Esophagus squamous epithelium (tissue), 5 donors: ENCODE results near the gene LRRC74A. TPM values are rescaled to one million over a fixed set of nuclear protein-coding genes. Genes with fewer than 3 reads are reported as not detected.
A peak's percentile ranks its signal among the peaks of the same experiment; 100 is the strongest.

Source experiments
- DNase-seq: peaks from one replicate; lab custom pipeline; 2025; lab: John Stamatoyannopoulos, UW
- H3K27ac ChIP-seq, 4 donors: fragments of 200-600 bp; sonication (generic); one replicate each; pipeline ENCODE4 v1.5.1; 2016 to 2019; ENCODE audit warnings: mild to moderate bottlenecking in 1 of 4
- H3K27me3 ChIP-seq, 4 donors: fragments of 200-600 bp; sonication (generic); 1 replicate in 3 of 4; 2 replicates in 1 of 4; pipeline versions ENCODE4 v1.5.1 to v1.6.0; 2017 to 2021; ENCODE audit warnings: antibody characterized with exemption in 1 of 4
- H3K36me3 ChIP-seq, 3 donors: fragments of 200-600 bp; sonication (generic); one replicate each; pipeline ENCODE4 v1.5.1; 2016 to 2019
- H3K4me1 ChIP-seq, 3 donors: fragments of 200-600 bp; sonication (generic); one replicate each; pipeline ENCODE4 v1.5.1; 2017 to 2019
- H3K4me3 ChIP-seq, 4 donors: fragments of 200-600 bp; sonication (generic); 1 replicate in 3 of 4; 2 replicates in 1 of 4; pipeline ENCODE4 v1.5.1; 2016 to 2019; ENCODE audit warnings: mild to moderate bottlenecking in 2 of 4, moderate library complexity in 1 of 4
- H3K9me3 ChIP-seq, 3 donors: fragments of 200-600 bp; sonication (generic); one replicate each; pipeline ENCODE4 v1.5.1; 2016 to 2019
- POLR2A ChIP-seq, 4 donors: fragments of 450-650 bp; IDR thresholded peaks; one replicate each; pipeline ENCODE4 v1.6.1; 2017; ENCODE audit warnings: antibody characterized with exemption in 4 of 4, mild to moderate bottlenecking in 4 of 4, moderate library complexity in 3 of 4
- WGBS, 2 donors: methylation state at CpG; one replicate each; pipeline ENCODE4 v1.1.5; 2018; 5-methylcytosine and 5-hydroxymethylcytosine counted together
- intact Hi-C: fragments of 100-400 bp; cut with DNase I; formaldehyde crosslinking; loops from one replicate; pipeline ENCODE4 v1.15.0; 2022
- total RNA-seq, 4 donors: library from RNA; depleted of rRNA; stranded (reverse); fragments of >200 nt; gene quantifications; one replicate each; pipeline ENCODE4 v1.1.0, GENCODE V29; 2016
- TF ChIP-seq, protein P1 (sequence below), 6 experiments: fragments of 450-650 bp in 4 of 6; fragments of 200-600 bp in 2 of 6; sonication (generic) in 2 of 6; IDR thresholded peaks; one replicate each; pipeline ENCODE4 v1.5.1; 2016 to 2019; ENCODE audit warnings: antibody characterized with exemption in 6 of 6, mild to moderate bottlenecking in 4 of 6, moderate library complexity in 4 of 6
- donor health status: DM: yes; HTN: yes; CAD: no.

Gene LRRC74A
- total RNA-seq, 4 donors from 2014 or later, result not detected

DNA sequence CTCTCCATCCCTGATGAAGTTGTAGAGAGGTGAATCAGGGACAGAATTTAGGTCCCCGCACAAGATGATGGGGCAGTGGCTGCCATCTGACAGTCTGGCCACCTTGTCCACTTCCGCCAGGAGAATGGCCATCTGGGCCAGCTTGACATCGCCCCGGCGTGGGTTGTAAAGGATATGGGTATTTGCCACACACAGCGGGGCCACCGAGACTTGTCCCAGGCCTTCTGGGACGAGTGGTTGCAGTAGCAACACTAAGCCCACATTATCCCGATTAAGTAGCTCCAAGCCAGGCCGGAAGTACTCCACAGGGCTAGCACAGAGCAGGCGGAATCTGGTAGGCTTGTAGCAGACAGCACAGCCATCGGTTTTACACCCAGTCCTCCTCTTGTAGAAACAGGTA is 19.8 kb upstream of the LRRC74A start:
- 85 to 100% methylated on average over 2 to 11 of the region's 12 CpGs for WGBS, 2 donors

DNA sequence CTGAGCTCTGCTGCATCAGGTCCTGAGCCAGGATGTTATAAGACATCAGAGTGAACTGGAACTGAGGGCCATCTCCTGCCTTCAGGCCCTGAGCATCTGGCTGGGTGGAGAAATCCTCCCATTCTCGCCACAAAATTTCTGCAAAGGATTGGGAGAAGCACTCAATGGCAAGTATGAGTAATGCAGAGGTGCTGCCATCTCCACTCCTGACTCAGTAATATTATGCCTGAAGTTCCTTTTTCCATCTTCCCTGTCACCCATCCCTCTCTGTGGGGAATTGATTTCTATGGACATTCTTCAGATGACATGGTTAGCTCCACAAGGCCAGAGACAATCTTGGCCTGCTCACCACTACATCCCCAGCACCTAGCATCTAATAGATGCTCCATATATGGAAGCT is 18.2 kb upstream of the LRRC74A start:
- intact Hi-C loops, result no loop called here
- H3K4me3 ChIP-seq, result no peak overlapping the region
- TF ChIP-seq, protein P1, sequence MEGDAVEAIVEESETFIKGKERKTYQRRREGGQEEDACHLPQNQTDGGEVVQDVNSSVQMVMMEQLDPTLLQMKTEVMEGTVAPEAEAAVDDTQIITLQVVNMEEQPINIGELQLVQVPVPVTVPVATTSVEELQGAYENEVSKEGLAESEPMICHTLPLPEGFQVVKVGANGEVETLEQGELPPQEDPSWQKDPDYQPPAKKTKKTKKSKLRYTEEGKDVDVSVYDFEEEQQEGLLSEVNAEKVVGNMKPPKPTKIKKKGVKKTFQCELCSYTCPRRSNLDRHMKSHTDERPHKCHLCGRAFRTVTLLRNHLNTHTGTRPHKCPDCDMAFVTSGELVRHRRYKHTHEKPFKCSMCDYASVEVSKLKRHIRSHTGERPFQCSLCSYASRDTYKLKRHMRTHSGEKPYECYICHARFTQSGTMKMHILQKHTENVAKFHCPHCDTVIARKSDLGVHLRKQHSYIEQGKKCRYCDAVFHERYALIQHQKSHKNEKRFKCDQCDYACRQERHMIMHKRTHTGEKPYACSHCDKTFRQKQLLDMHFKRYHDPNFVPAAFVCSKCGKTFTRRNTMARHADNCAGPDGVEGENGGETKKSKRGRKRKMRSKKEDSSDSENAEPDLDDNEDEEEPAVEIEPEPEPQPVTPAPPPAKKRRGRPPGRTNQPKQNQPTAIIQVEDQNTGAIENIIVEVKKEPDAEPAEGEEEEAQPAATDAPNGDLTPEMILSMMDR (IDR thresholded peaks at IDR 0.05), result no peak
- H3K36me3 ChIP-seq, result peaks cover 12 to 64% (median 17%) of the 10 kb centered on the region in 3 donors
- H3K9me3 ChIP-seq, result no peaks in the 10 kb centered on the region
- no peak overlapping the region for H3K27ac ChIP-seq
- DNase-seq, result no peak
- WGBS, 2 donors, result 63 to 82% methylated on average over 1 of the region's 1 CpG
- H3K27me3 ChIP-seq, result no peaks in the 10 kb centered on the region
- H3K4me1 ChIP-seq, result peaks cover 5 to 27% (median 13%) of the 10 kb centered on the region in 3 donors

More for the DNA sequence above, 19.8 kb upstream of the LRRC74A start:
- TF ChIP-seq POLR2A (IDR thresholded peaks at IDR 0.05), result no peak
- TF ChIP-seq, protein P1 (IDR thresholded peaks at IDR 0.05), result no peak
- no peaks in the 10 kb centered on the region for H3K9me3 ChIP-seq
- no peak overlapping the region for H3K27ac ChIP-seq
- H3K27me3 ChIP-seq, result no peaks in the 10 kb centered on the region
- H3K4me1 ChIP-seq, result peaks cover 3 to 16% (median 8%) of the 10 kb centered on the region in 3 donors
- DNase-seq, result no peak
- peaks cover 12 to 79% (median 25%) of the 10 kb centered on the region in 3 donors for H3K36me3 ChIP-seq
- no peak overlapping the region for H3K4me3 ChIP-seq
- intact Hi-C loops, result no loop called here

DNA sequence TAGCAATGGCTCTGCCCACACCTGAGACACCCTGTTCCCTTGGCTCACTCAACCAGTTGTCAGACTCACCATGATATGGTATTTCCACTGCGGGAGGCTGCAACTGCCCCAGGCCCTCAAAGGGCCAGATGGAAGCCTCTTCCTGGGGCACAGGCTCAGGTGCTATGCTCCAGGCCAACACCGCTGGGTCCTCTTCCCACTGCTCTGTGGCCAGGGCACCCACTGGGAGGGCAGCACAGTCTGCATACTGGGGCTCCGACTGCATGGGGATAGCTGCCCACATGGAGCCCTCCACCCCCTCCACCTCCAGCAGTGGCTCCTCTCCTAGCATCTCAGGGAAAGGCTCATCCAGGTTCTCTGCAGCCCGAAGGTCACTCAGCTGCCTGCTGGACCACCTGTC is 17.2 kb upstream of the LRRC74A start:
- H3K36me3 ChIP-seq, result peaks cover 12 to 54% (median 16%) of the 10 kb centered on the region in 3 donors
- 92 to 100% methylated on average over 2 of the region's 4 CpGs for WGBS, 2 donors
- H3K9me3 ChIP-seq, result no peaks in the 10 kb centered on the region

DNA sequence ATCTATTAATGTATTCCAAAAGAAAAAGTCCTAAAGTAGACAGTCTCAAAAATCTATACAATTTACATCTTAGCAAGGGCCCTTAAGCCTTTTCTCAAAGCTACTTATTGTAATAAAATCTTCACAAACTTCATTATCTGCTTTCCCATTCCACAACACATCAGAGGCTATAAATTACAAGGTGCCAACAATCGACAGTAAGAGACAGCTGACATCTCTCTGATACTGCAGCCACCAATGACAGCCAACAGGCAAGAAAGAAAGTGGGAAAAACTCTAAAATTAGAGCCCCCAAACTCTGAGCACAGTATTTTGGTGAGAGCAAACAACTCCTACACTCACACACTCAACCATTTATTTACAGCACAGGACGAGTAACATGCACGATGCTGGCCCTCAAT is 15.7 kb upstream of the LRRC74A start:
- Histone ChIP-seq H3K27ac (peak overlapping the region in 2 of 4 donors; percentile 83 to 91), H3K4me3 (peak overlapping the region in 2 of 4 donors; percentile 81 to 82), H3K27me3 (no peaks in the 10 kb centered on the region), H3K9me3 (no peaks in the 10 kb centered on the region), H3K4me1 (peaks cover 5 to 32% (median 16%) of the 10 kb centered on the region in 3 donors), H3K36me3 (peaks cover 10 to 38% (median 12%) of the 10 kb centered on the region in 3 donors)
- DNase-seq, result no peak
- intact Hi-C loops, result no loop called here
- 30% methylated on average over 3 of the region's 3 CpGs for WGBS, 2 donors
- TF ChIP-seq, protein P1 (IDR thresholded peaks at IDR 0.05), result no peak
- no peak for TF ChIP-seq POLR2A (IDR thresholded peaks at IDR 0.05)

More for the DNA sequence above, 17.2 kb upstream of the LRRC74A start:
- TF ChIP-seq, protein P1 (IDR thresholded peaks at IDR 0.05), result no peak
- H3K4me3 ChIP-seq, result no peak overlapping the region
- peaks cover 5 to 32% (median 16%) of the 10 kb centered on the region in 3 donors for H3K4me1 ChIP-seq
- H3K27me3 ChIP-seq, result no peaks in the 10 kb centered on the region
- H3K27ac ChIP-seq, result no peak overlapping the region
- DNase-seq, result no peak
- intact Hi-C loops, result no loop called here

DNA sequence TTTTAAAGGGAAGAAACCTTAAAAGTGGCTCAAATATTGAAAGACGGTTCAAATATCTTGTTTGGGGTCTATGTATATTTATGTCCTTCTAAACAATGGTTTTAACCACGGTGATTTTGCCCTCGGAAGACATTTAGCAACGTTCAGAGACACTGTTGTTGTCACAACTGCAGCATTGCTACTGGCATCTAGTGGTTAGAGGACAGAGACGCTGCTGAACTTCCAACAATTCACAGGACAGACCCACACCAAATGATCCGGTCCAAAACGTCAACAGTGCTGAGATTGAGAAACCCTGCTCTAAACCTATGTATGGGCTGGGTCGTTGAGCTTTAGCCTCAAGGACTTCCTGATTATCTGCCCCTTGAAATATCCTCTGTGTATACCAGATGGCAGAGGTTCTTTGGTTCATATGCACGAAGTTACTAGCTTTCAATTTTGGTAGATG is 15.2 kb upstream of the LRRC74A start:
- Histone ChIP-seq H3K27ac (peak overlapping the region in 2 of 4 donors; percentile 83 to 91), H3K36me3 (peaks cover 10 to 34% (median 12%) of the 10 kb centered on the region in 3 donors), H3K9me3 (no peaks in the 10 kb centered on the region), H3K4me1 (peaks cover 5 to 32% (median 16%) of the 10 kb centered on the region in 3 donors), H3K4me3 (peak overlapping the region; percentile 2 to 82 (median 74)), H3K27me3 (no peaks in the 10 kb centered on the region)
- no peak for DNase-seq
- intact Hi-C loops, result no loop called here
- 5 to 8% methylated on average over 9 of the region's 9 CpGs for WGBS, 2 donors
- TF ChIP-seq, protein P1 (IDR thresholded peaks at IDR 0.05), result peak in 3 of 6 experiments; percentile 6 to 38 (median 37)
- no peak for TF ChIP-seq POLR2A (IDR thresholded peaks at IDR 0.05)
